ENCODE results near the gene RUNX1. TPM values are rescaled to one million over a fixed set of nuclear protein-coding genes. Genes with fewer than 3 reads are reported as not detected.

Gene RUNX1
- polyA plus RNA-seq, 3 donors, result 6.2 to 49.7 (median 8.7) TPM

- H3K9ac ChIP-seq (ENCODE audit: insufficient read depth, low read length, poor library complexity, severe bottlenecking), result no peak overlapping the region
- H3K27ac Mint-ChIP-seq, result peak overlapping the region in 2 of 7 donors; percentile 77
- H3K4me3 ChIP-seq (replicated peaks in 1 of 3; ENCODE audit: low read depth in 2 of 3, low read length in 3 of 3), result no peak overlapping the region
- no peak overlapping the region for H2AFZ ChIP-seq (ENCODE audit: insufficient read depth, low read depth, low read length, poor library complexity, severe bottlenecking)
- peaks cover 11% of the 10 kb centered on the region for H3K4me1 Mint-ChIP-seq
- H4K20me1 ChIP-seq (ENCODE audit: insufficient read depth, low read length), result peaks cover 84% of the 10 kb centered on the region
- H3K27me3 Mint-ChIP-seq (ENCODE audit: low read depth in 3 of 3), result no peaks in the 10 kb centered on the region
- intact Hi-C loops (cut with micrococcal nuclease), result no loop called here
- no peaks in the 10 kb centered on the region for H3K27me3 ChIP-seq (ENCODE audit: control insufficient read depth in 2 of 2, insufficient read depth in 2 of 2, low read length in 2 of 2)
- no peak overlapping the region for H3K4me2 ChIP-seq (replicated peaks; ENCODE audit: extremely low read depth, low read length, poor library complexity, severe bottlenecking)
- H3K9me3 ChIP-seq (replicated peaks in 1 of 2; ENCODE audit: control insufficient read depth in 1 of 2, insufficient read depth in 1 of 2, low read length in 2 of 2), result no peaks in the 10 kb centered on the region
- TF ChIP-seq CTCF (IDR thresholded peaks at IDR 0.05), result no peak
- peaks cover 60 to 89% of the 10 kb centered on the region in 2 donors for H3K36me3 ChIP-seq (replicated peaks in 1 of 2; ENCODE audit: control insufficient read depth in 1 of 2, insufficient read depth in 2 of 2, low read length in 2 of 2)
- DNase-seq, result no peak
- peak overlapping the region in 1 of 2 donors; percentile 17 for H3K27ac ChIP-seq (ENCODE audit: low read depth in 1 of 2, low read length in 2 of 2)
- peaks cover 73% of the 10 kb centered on the region for H3K79me2 ChIP-seq (ENCODE audit: insufficient read depth, low read length)
- H3K4me3 Mint-ChIP-seq, result no peak overlapping the region
- peaks cover 1% of the 10 kb centered on the region in 2 donors for H3K4me1 ChIP-seq (ENCODE audit: control insufficient read depth in 1 of 2, insufficient read depth in 2 of 2, low read length in 2 of 2)
- H3K9me3 Mint-ChIP-seq, result no peaks in the 10 kb centered on the region
- 100% methylated on average over 6 of the region's 6 CpGs for WGBS (ENCODE audit: insufficient coverage)
- peaks cover 80 to 81% of the 10 kb centered on the region in 2 donors for H3K36me3 Mint-ChIP-seq
These were observed 250.0 kb downstream of the RUNX1 start for GRCh38 chr21:34799092-34799491.

- no peak for TF ChIP-seq CTCF (IDR thresholded peaks at IDR 0.05)
- 97% methylated on average over 4 of the region's 8 CpGs for WGBS (ENCODE audit: insufficient coverage)
- Histone ChIP-seq H3K27me3 (ENCODE audit: control insufficient read depth in 2 of 2, insufficient read depth in 2 of 2, low read length in 2 of 2) (no peaks in the 10 kb centered on the region), H3K9ac (ENCODE audit: insufficient read depth, low read length, poor library complexity, severe bottlenecking) (no peak overlapping the region), H2AFZ (ENCODE audit: insufficient read depth, low read depth, low read length, poor library complexity, severe bottlenecking) (no peak overlapping the region), H3K9me3 (replicated peaks in 1 of 2; ENCODE audit: control insufficient read depth in 1 of 2, insufficient read depth in 1 of 2, low read length in 2 of 2) (no peaks in the 10 kb centered on the region), H3K4me2 (replicated peaks; ENCODE audit: extremely low read depth, low read length, poor library complexity, severe bottlenecking) (no peak overlapping the region), H3K4me1 (ENCODE audit: control insufficient read depth in 1 of 2, insufficient read depth in 2 of 2, low read length in 2 of 2) (no peaks in the 10 kb centered on the region), H3K36me3 (replicated peaks in 1 of 2; ENCODE audit: control insufficient read depth in 1 of 2, insufficient read depth in 2 of 2, low read length in 2 of 2) (peaks cover 65 to 96% of the 10 kb centered on the region in 2 donors), H3K27ac (ENCODE audit: low read depth in 1 of 2, low read length in 2 of 2) (peak overlapping the region in 1 of 2 donors; percentile 30), H3K4me3 (replicated peaks in 1 of 3; ENCODE audit: low read depth in 2 of 3, low read length in 3 of 3) (no peak overlapping the region), H4K20me1 (ENCODE audit: insufficient read depth, low read length) (peaks cover 77% of the 10 kb centered on the region), H3K79me2 (ENCODE audit: insufficient read depth, low read length) (peaks cover 69% of the 10 kb centered on the region)
- Mint-ChIP-seq H3K4me3 (no peak overlapping the region), H3K27me3 (ENCODE audit: low read depth in 3 of 3) (no peaks in the 10 kb centered on the region), H3K27ac (peak overlapping the region in 4 of 7 donors; percentile 12 to 42 (median 30)), H3K4me1 (peaks cover 6% of the 10 kb centered on the region), H3K9me3 (peaks cover 0 to 1% (median 0%) of the 10 kb centered on the region in 7 donors), H3K36me3 (peaks cover 77 to 83% of the 10 kb centered on the region in 2 donors)
- intact Hi-C loops (cut with micrococcal nuclease), result no loop called here
- peak in 1 of 3 donors; percentile 47 for DNase-seq
These were observed 251.1 kb downstream of the RUNX1 start for GRCh38 chr21:34797921-34798535.
